ENCODE results near the gene ZNF787.
"Not testable (repeated sequence)": the region's sequence is repeated elsewhere in the genome, so short reads cannot be mapped to it uniquely, and the experiment has no call there.

ZNF787 gene

GRCh38 chr19:56121180-56122167, at the start of gene ZNF787:
TSS of gene ZNF787 (minus strand) at chr19:56121295. CDS start at chr19:56103217, 18,078 bp downstream.
- peak; percentile 96 to 98 for DNase-seq (ENCODE audit: low read depth in 1 of 2, low spot score in 1 of 2)

GRCh38 chr19:56170261-56170660, 49.2 kb upstream of the ZNF787 start:
- no peak for DNase-seq (ENCODE audit: low read depth in 1 of 2, low spot score in 1 of 2)

GRCh38 chr19:56167064-56167578, 46.0 kb upstream of the ZNF787 start:
- DNase-seq (ENCODE audit: low read depth in 1 of 2, low spot score in 1 of 2): no peak

GRCh38 chr19:56163097-56163496, 42.0 kb upstream of the ZNF787 start:
- no peak for DNase-seq (ENCODE audit: low read depth in 1 of 2, low spot score in 1 of 2)

GRCh38 chr19:56162258-56162657, 41.2 kb upstream of the ZNF787 start:
- no peak for DNase-seq (ENCODE audit: low read depth in 1 of 2, low spot score in 1 of 2)

GRCh38 chr19:56161534-56161933, 40.4 kb upstream of the ZNF787 start:
- DNase-seq (ENCODE audit: low read depth in 1 of 2, low spot score in 1 of 2): no peak

GRCh38 chr19:56159622-56160271, 38.7 kb upstream of the ZNF787 start:
- no peak for DNase-seq (ENCODE audit: low read depth in 1 of 2, low spot score in 1 of 2)

- DNase-seq (ENCODE audit: low read depth in 1 of 2, low spot score in 1 of 2): no peak
These were observed 38.0 kb upstream of the ZNF787 start for GRCh38 chr19:56159009-56159559.

- DNase-seq (ENCODE audit: low read depth in 1 of 2, low spot score in 1 of 2): no peak
These were observed 37.2 kb upstream of the ZNF787 start for GRCh38 chr19:56158170-56158757.

- no peak for DNase-seq (ENCODE audit: low read depth in 1 of 2, low spot score in 1 of 2)
These were observed 35.7 kb upstream of the ZNF787 start for GRCh38 chr19:56156768-56157167.

GRCh38 chr19:56155124-56155687, 34.1 kb upstream of the ZNF787 start:
- DNase-seq (ENCODE audit: low read depth in 1 of 2, low spot score in 1 of 2): no peak

- DNase-seq (ENCODE audit: low read depth in 1 of 2, low spot score in 1 of 2): no peak
These were observed 32.4 kb upstream of the ZNF787 start for GRCh38 chr19:56153507-56153906.

- no peak for DNase-seq (ENCODE audit: low read depth in 1 of 2, low spot score in 1 of 2)
These were observed 31.5 kb upstream of the ZNF787 start for GRCh38 chr19:56152644-56153043.

GRCh38 chr19:56150358-56150757, 29.3 kb upstream of the ZNF787 start:
- DNase-seq (ENCODE audit: low read depth in 1 of 2, low spot score in 1 of 2): no peak

GRCh38 chr19:56149656-56150038, 28.6 kb upstream of the ZNF787 start:
- DNase-seq (ENCODE audit: low read depth in 1 of 2, low spot score in 1 of 2): no peak

GRCh38 chr19:56148955-56149655, 28.0 kb upstream of the ZNF787 start:
- not testable (repeated sequence) for DNase-seq (ENCODE audit: low read depth in 1 of 2, low spot score in 1 of 2)

GRCh38 chr19:56148096-56148495, 27.0 kb upstream of the ZNF787 start:
- DNase-seq (ENCODE audit: low read depth in 1 of 2, low spot score in 1 of 2): no peak

GRCh38 chr19:56147307-56147706, 26.2 kb upstream of the ZNF787 start:
- DNase-seq (ENCODE audit: low read depth in 1 of 2, low spot score in 1 of 2): no peak

GRCh38 chr19:56146904-56147303, 25.8 kb upstream of the ZNF787 start:
- DNase-seq (ENCODE audit: low read depth in 1 of 2, low spot score in 1 of 2): no peak

- DNase-seq (ENCODE audit: low read depth in 1 of 2, low spot score in 1 of 2): no peak
These were observed 24.6 kb upstream of the ZNF787 start for GRCh38 chr19:56145698-56146097.
